Breast epithelium (tissue), 3 donors: ENCODE results near the gene TRAF7.

Experiments used
- CTCF ChIP-seq, 3 donors: fragments of 450-650 bp; IDR thresholded peaks; one replicate each; pipeline ENCODE4 v1.5.1; 2016 to 2017; ENCODE audit warnings: antibody characterized with exemption in 3 of 3, mild to moderate bottlenecking in 3 of 3, moderate library complexity in 3 of 3
- POLR2A ChIP-seq: fragments of 450-650 bp; IDR thresholded peaks from one replicate; pipeline ENCODE4 v1.6.1; 2016; ENCODE audit warnings: antibody characterized with exemption, mild to moderate bottlenecking, moderate library complexity
- POLR2AphosphoS5 ChIP-seq, 3 donors: sonication (generic); formaldehyde crosslinking; IDR thresholded peaks; one replicate each; pipeline ENCODE4 v1.6.1; 2017; ENCODE audit warnings: antibody characterized with exemption in 3 of 3

- TF ChIP-seq CTCF (IDR thresholded peaks at IDR 0.05) (no peak), POLR2AphosphoS5 (IDR thresholded peaks at IDR 0.05) (no peak), POLR2A (no peak)
Observed at GRCh38 chr16:2177101-2177500, 21.5 kb downstream of the TRAF7 start.
